EH (cell line): ENCODE results near the gene ST8SIA2.

Experiments
- DNase-seq: peaks from one replicate; pipeline ENCODE4 v3.0.0-alpha.2; 2015; ENCODE audit warnings: low read depth

ST8SIA2 gene

GRCh38 chr15:92399271-92399950, 5.7 kb downstream of the ST8SIA2 start:
- no peak for DNase-seq

- no peak for DNase-seq
These were observed 6.9 kb downstream of the ST8SIA2 start for GRCh38 chr15:92400573-92400972.

GRCh38 chr15:92400980-92401787, 7.5 kb downstream of the ST8SIA2 start:
- DNase-seq: no peak

GRCh38 chr15:92402751-92403150, 9.1 kb downstream of the ST8SIA2 start:
- no peak for DNase-seq

- DNase-seq: no peak
These were observed 12.3 kb downstream of the ST8SIA2 start for GRCh38 chr15:92405942-92406341.

- no peak for DNase-seq
These were observed 13.6 kb downstream of the ST8SIA2 start for GRCh38 chr15:92407321-92407720.

GRCh38 chr15:92407916-92408315, 14.2 kb downstream of the ST8SIA2 start:
- DNase-seq: no peak

- no peak for DNase-seq
These were observed 15.3 kb downstream of the ST8SIA2 start for GRCh38 chr15:92409006-92409405.

GRCh38 chr15:92409521-92409920, 15.8 kb downstream of the ST8SIA2 start:
- no peak for DNase-seq

GRCh38 chr15:92410537-92410936, 16.9 kb downstream of the ST8SIA2 start:
- DNase-seq: no peak

- DNase-seq: no peak
These were observed 17.6 kb downstream of the ST8SIA2 start for GRCh38 chr15:92411256-92411655.

- DNase-seq: no peak
These were observed 19.8 kb downstream of the ST8SIA2 start for GRCh38 chr15:92413510-92413909.

GRCh38 chr15:92415639-92416297, 22.1 kb downstream of the ST8SIA2 start:
- DNase-seq: no peak

GRCh38 chr15:92416557-92416956, 22.9 kb downstream of the ST8SIA2 start:
- DNase-seq: no peak

GRCh38 chr15:92417716-92418115, 24.0 kb downstream of the ST8SIA2 start:
- no peak for DNase-seq

- DNase-seq: no peak
These were observed 25.2 kb downstream of the ST8SIA2 start for GRCh38 chr15:92418864-92419263.

GRCh38 chr15:92421976-92422375, 28.3 kb downstream of the ST8SIA2 start:
- DNase-seq: no peak

- DNase-seq: no peak
These were observed 32.0 kb downstream of the ST8SIA2 start for GRCh38 chr15:92425578-92426225.

- DNase-seq: peak; percentile 27
These were observed 35.8 kb downstream of the ST8SIA2 start for GRCh38 chr15:92429378-92430068.

- no peak for DNase-seq
These were observed 36.4 kb downstream of the ST8SIA2 start for GRCh38 chr15:92430069-92430440.

GRCh38 chr15:92435145-92435544, 41.5 kb downstream of the ST8SIA2 start:
- DNase-seq: no peak

GRCh38 chr15:92438471-92438870, 44.8 kb downstream of the ST8SIA2 start:
- DNase-seq: no peak
